MM.1S (cell line): ENCODE data around the gene ATP8A1.

ENCODE experiments used
- CTCF ChIP-seq: fragments of 300-600 bp; sonication (generic); IDR thresholded peaks from 2 replicates; pipeline ENCODE4 v1.5.1; 2016; ENCODE audit warnings: antibody characterized with exemption, low read length, mixed read lengths
- EZH2 ChIP-seq: fragments of 300-600 bp; sonication (generic); optimal IDR thresholded peaks from 2 replicates; pipeline ENCODE3; 2017; ENCODE audit warnings: low read depth, mild to moderate bottlenecking, antibody characterized with exemption, low read length, mixed read lengths
- EZH2phosphoT487 ChIP-seq: fragments of 300-600 bp; sonication (generic); IDR thresholded peaks from 2 replicates; pipeline ENCODE4 v1.6.1; 2018; ENCODE audit warnings: antibody characterized with exemption, low read length

GRCh38 chr4:42644897-42645296 lies 12.0 kb downstream of the ATP8A1 start:
- TF ChIP-seq CTCF, result no peak
- TF ChIP-seq EZH2, result no peak
- no peak for TF ChIP-seq EZH2phosphoT487
